Measurements from ENCODE around the gene PPP1R10.

Gene PPP1R10

GRCh38 chr6:30601815-30602641 is 15.0 kb downstream of the PPP1R10 start:
- no peak overlapping the region for H3K27ac ChIP-seq
- TF ChIP-seq ZFX (IDR thresholded peaks at IDR 0.05; ENCODE audit: borderline replicate concordance): no peak
- TF ChIP-seq CTCF (IDR thresholded peaks at IDR 0.05): no peak

- 0 out of 2 replicates have a peak overlapping the region, but pooled peaks have one; percentile 36 for H3K27ac ChIP-seq
- TF ChIP-seq ZFX (IDR thresholded peaks at IDR 0.05; ENCODE audit: borderline replicate concordance) (no peak), CTCF (IDR thresholded peaks at IDR 0.05) (no peak)
These were observed 15.6 kb downstream of the PPP1R10 start for GRCh38 chr6:30601436-30601814.

GRCh38 chr6:30600451-30600961 is 16.5 kb downstream of the PPP1R10 start:
- peak overlapping the region; percentile 36 for H3K27ac ChIP-seq

GRCh38 chr6:30599625-30600324 is 17.3 kb downstream of the PPP1R10 start:
- H3K27ac ChIP-seq: peak overlapping the region; percentile 36
- no peak for TF ChIP-seq ZFX (IDR thresholded peaks at IDR 0.05; ENCODE audit: borderline replicate concordance)
- TF ChIP-seq CTCF (IDR thresholded peaks at IDR 0.05): no peak

More at GRCh38 chr6:30600451-30600961, 16.5 kb downstream of the PPP1R10 start:
- TF ChIP-seq ZFX (IDR thresholded peaks at IDR 0.05; ENCODE audit: borderline replicate concordance): no peak
- TF ChIP-seq CTCF (IDR thresholded peaks at IDR 0.05): no peak

- TF ChIP-seq CTCF (IDR thresholded peaks at IDR 0.05) (no peak), ZFX (IDR thresholded peaks at IDR 0.05; ENCODE audit: borderline replicate concordance) (no peak)
- H3K27ac ChIP-seq: peak overlapping the region; percentile 36
These were observed 18.0 kb downstream of the PPP1R10 start for GRCh38 chr6:30598912-30599624.

- H3K27ac ChIP-seq: 0 out of 2 replicates have a peak overlapping the region, but pooled peaks have one; percentile 10
- TF ChIP-seq CTCF (IDR thresholded peaks at IDR 0.05): peak; percentile 86
These were observed 19.5 kb downstream of the PPP1R10 start for GRCh38 chr6:30597315-30598144.

Measured in 22Rv1 (cell line).